NB4 (cell line): ENCODE results near the gene UBAP1L.
"Not testable (repeated sequence)": the region's sequence is repeated elsewhere in the genome, so short reads cannot be mapped to it uniquely, and the experiment has no call there.

Experiments
- DNase-seq: peaks from one replicate; pipeline ENCODE4 v3.0.0; 2010; ENCODE audit warnings: low read depth
- H3K4me3 ChIP-seq: one replicate; pipeline ENCODE4 v1.5.1; 2011; ENCODE audit warnings: mild to moderate bottlenecking, low read depth, low read length, moderate library complexity
- CTCF ChIP-seq: IDR thresholded peaks from one replicate; pipeline ENCODE4 v1.5.1; 2012; ENCODE audit warnings: low read depth, low read length
- MYC ChIP-seq: IDR thresholded peaks from 2 replicates; pipeline ENCODE4 v1.6.1; 2011; ENCODE audit warnings: low read depth, low read length
- POLR2A ChIP-seq: IDR thresholded peaks from 2 replicates; pipeline ENCODE4 v1.6.1; 2011; ENCODE audit warnings: mild to moderate bottlenecking; ENCODE audit not compliant: insufficient read length; ENCODE audit errors: extremely low read depth
- TF ChIP-seq, protein P1 (sequence below): IDR thresholded peaks from 2 replicates; pipeline ENCODE4 v1.6.1; 2011; ENCODE audit warnings: low read depth, low read length

The UBAP1L gene

DNA sequence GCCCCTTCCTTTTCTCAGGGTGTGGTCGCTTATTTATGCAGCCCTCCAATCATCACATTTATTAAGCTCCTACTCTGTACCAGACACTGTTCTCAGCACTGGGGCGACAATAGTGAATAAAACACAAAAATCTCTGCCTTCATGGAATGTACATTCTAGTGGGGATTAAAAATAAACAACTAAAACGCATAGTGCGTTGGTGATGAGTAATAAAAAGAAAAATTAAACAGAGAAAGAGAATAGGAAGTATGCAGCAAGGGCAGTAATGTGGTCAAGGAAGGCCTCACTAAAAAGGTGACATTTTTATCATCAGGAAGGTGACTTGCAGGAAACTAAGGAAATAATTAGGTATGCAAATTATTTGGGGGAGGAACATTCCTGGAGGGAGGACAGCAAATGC, 64.7 kb downstream of the UBAP1L start:
- no peak overlapping the region for H3K4me3 ChIP-seq
- DNase-seq: no peak
- TF ChIP-seq POLR2A (no peak), MYC (no peak), CTCF (no peak)
- TF ChIP-seq, protein P1, sequence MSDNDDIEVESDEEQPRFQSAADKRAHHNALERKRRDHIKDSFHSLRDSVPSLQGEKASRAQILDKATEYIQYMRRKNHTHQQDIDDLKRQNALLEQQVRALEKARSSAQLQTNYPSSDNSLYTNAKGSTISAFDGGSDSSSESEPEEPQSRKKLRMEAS: no peak

GRCh38 chr15:65049418-65049840, 65.6 kb downstream of the UBAP1L start:
- TF ChIP-seq MYC (no peak), POLR2A (no peak), CTCF (no peak)
- TF ChIP-seq, protein P1: no peak
- H3K4me3 ChIP-seq: no peak overlapping the region
- peak; percentile 41 for DNase-seq

DNA sequence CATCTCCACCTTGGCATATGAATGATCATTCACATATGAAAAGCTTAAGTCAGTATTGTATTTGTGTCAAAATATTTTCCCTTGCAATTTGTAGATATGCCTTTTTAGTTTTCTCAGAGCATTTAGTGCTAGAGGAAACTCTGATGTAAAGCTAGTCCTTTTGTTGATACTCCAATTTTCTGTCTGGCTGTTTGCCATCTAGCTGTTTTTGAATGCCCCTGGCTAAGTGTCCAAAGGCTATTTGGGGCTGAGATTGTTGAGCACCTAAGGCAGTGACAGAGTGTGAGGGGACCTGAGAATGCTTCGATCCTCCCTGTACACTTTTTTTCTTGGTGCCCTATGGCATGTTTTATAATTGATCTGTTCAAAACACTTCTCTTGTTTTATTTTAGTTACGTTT, 66.8 kb downstream of the UBAP1L start:
- H3K4me3 ChIP-seq: no peak overlapping the region
- DNase-seq: no peak
- TF ChIP-seq CTCF (no peak), MYC (no peak), POLR2A (no peak)
- TF ChIP-seq, protein P1: no peak

GRCh38 chr15:65044724-65045481, 70.1 kb downstream of the UBAP1L start, which contains the start of gene SLC51B:
TSS of gene SLC51B (plus strand) at chr15:65045387. CDS start at chr15:65050005, 4,618 bp downstream.
- H3K4me3 ChIP-seq: no peak within 1 kb of the TSS
- TF ChIP-seq POLR2A (no peak), MYC (no peak), CTCF (no peak)
- TF ChIP-seq, protein P1: no peak
- DNase-seq: no peak

DNA sequence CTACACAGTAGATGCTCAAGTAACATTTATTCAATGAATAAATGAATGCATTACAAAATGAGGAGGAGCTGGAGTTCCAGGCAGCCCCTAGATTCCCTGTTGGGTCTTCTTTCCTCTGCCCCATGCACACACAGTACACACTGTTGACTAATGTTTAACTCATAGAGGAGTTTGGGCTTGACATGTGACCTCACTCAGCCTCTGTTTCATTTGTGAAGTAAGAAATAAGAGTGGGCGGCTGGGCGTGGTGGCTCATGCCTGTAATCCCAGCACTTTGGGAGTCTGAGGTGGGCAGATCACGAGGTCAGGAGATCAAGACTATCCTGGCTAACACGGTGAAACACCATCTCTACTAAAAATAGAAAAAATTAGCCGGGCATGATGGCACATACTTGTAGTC, 70.8 kb downstream of the UBAP1L start:
- not testable (repeated sequence) for DNase-seq, H3K4me3 ChIP-seq

DNA sequence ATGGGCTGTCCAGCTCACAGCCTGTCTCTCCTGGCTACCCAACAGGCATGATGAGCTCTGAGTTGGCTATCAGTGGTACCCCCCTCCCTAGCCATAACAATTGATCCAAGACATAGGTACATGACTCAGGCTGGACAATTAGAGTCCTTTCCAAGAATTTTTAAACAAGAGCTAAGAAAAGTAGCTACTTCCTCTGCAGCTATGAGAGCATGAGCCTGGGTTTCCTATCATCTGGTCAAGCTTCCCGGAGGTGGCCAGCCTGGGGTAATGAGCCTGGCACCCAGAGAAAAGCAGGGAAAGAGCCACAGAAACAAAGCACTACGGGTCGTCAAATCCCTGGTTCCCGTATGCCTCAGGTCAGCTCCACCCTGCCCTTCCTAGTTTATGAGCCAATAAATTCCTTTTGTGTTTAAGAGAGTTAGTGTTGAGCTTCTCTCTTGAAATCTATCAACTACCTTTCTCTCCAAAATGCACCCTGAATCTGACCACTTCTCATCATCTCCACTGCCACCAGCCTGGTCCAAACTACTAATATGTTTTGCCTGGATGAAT, 72.1 kb downstream of the UBAP1L start:
- no peak for TF ChIP-seq CTCF
- TF ChIP-seq, protein P1: no peak
- no peak for TF ChIP-seq POLR2A
- no peak for TF ChIP-seq MYC
- DNase-seq: no peak
- no peak overlapping the region for H3K4me3 ChIP-seq
